ENCODE measurements around the gene RNF39.
"Not testable (repeated sequence)": the region's sequence is repeated elsewhere in the genome, so short reads cannot be mapped to it uniquely, and the experiment has no call there.

The RNF39 gene

DNA sequence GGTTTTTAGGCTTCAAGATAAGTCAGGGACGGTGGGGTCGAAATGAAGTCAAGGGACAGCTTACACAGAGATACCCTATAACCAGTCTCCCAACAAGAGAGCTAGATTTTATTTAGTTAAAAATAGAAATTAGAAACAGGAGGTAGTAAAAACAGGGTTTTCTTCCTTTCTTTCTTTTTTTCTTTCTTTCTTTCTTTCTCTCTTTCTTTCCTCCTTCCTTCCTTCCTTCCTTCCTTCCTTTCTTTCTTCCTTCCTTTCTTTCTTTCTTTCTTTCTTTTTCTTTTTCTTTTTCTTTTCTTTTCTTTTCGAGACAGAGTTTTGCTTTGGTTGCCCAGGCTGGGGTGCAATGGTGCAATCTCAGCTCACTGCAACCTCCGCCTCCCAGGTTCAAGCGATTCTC lies 43.1 kb upstream of the RNF39 start:
- not testable (repeated sequence) for H3K36me3 ChIP-seq (ENCODE audit: control insufficient read depth in 1 of 2, insufficient read depth in 2 of 2, low read depth in 1 of 2, low read length in 2 of 2); H4K8ac ChIP-seq (ENCODE audit: low read length); H3K4ac ChIP-seq (ENCODE audit: low read depth in 1 of 2, low read length in 2 of 2); H3K9ac ChIP-seq (ENCODE audit: low read length); H3K9me3 ChIP-seq (ENCODE audit: control insufficient read depth, low read length); H2AK5ac ChIP-seq (ENCODE audit: low read length, severe bottlenecking); H4K91ac ChIP-seq (ENCODE audit: low read length); H3K23ac ChIP-seq (ENCODE audit: low read length in 2 of 2); H3K14ac ChIP-seq (ENCODE audit: low read length in 2 of 2); H2BK12ac ChIP-seq (ENCODE audit: low read length in 2 of 2); H3K4me2 ChIP-seq (ENCODE audit: low read length, poor library complexity, severe bottlenecking); H2BK120ac ChIP-seq (ENCODE audit: low read depth, low read length); H2BK15ac ChIP-seq (ENCODE audit: low read depth, poor library complexity, severe bottlenecking); H3K4me1 ChIP-seq (ENCODE audit: control insufficient read depth, insufficient read depth, low read depth, low read length); H3K18ac ChIP-seq (ENCODE audit: low read depth in 1 of 2, low read length in 2 of 2); H3K79me1 ChIP-seq (replicated peaks; ENCODE audit: low read length, poor library complexity, severe bottlenecking); H2BK5ac ChIP-seq (ENCODE audit: low read depth, low read length, poor library complexity, severe bottlenecking); H2AFZ ChIP-seq (ENCODE audit: low read depth, low read length); H3K27ac ChIP-seq (ENCODE audit: low read length, poor library complexity, severe bottlenecking); H3K4me3 ChIP-seq (ENCODE audit: insufficient read depth in 1 of 2, low read depth in 1 of 2, low read length in 2 of 2); DNase-seq
- H3K27me3 ChIP-seq (ENCODE audit: control insufficient read depth in 1 of 2, insufficient read depth in 1 of 2, low read length in 2 of 2), result peaks cover 9 to 11% of the 10 kb centered on the region in 2 experiments
- WGBS, result 94% methylated on average over 4 of the region's 5 CpGs

GRCh38 chr6:30116724-30117123 lies 41.2 kb upstream of the RNF39 start:
- Histone ChIP-seq H3K79me1 (replicated peaks; ENCODE audit: low read length, poor library complexity, severe bottlenecking) (no peaks in the 10 kb centered on the region), H2BK12ac (ENCODE audit: low read length in 2 of 2) (no peak overlapping the region), H3K9ac (ENCODE audit: low read length) (no peak overlapping the region), H4K8ac (ENCODE audit: low read length) (no peak overlapping the region), H2BK15ac (ENCODE audit: low read depth, poor library complexity, severe bottlenecking) (no peak overlapping the region), H2BK120ac (ENCODE audit: low read depth, low read length) (no peak overlapping the region), H2BK5ac (ENCODE audit: low read depth, low read length, poor library complexity, severe bottlenecking) (no peak overlapping the region), H3K27ac (ENCODE audit: low read length, poor library complexity, severe bottlenecking) (no peak overlapping the region), H3K4ac (ENCODE audit: low read depth in 1 of 2, low read length in 2 of 2) (no peak overlapping the region), H3K18ac (ENCODE audit: low read depth in 1 of 2, low read length in 2 of 2) (no peak overlapping the region), H3K9me3 (ENCODE audit: control insufficient read depth, low read length) (no peaks in the 10 kb centered on the region), H4K91ac (ENCODE audit: low read length) (no peak overlapping the region), H3K27me3 (ENCODE audit: control insufficient read depth in 1 of 2, insufficient read depth in 1 of 2, low read length in 2 of 2) (peaks cover 26 to 27% of the 10 kb centered on the region in 2 experiments), H3K14ac (ENCODE audit: low read length in 2 of 2) (no peak overlapping the region), H2AK5ac (ENCODE audit: low read length, severe bottlenecking) (no peak overlapping the region), H3K4me1 (ENCODE audit: control insufficient read depth, insufficient read depth, low read depth, low read length) (peaks cover 1% of the 10 kb centered on the region), H3K23ac (ENCODE audit: low read length in 2 of 2) (no peak overlapping the region), H3K36me3 (ENCODE audit: control insufficient read depth in 1 of 2, insufficient read depth in 2 of 2, low read depth in 1 of 2, low read length in 2 of 2) (no peaks in the 10 kb centered on the region), H3K4me2 (ENCODE audit: low read length, poor library complexity, severe bottlenecking) (no peak overlapping the region), H3K4me3 (ENCODE audit: insufficient read depth in 1 of 2, low read depth in 1 of 2, low read length in 2 of 2) (no peak overlapping the region), H2AFZ (ENCODE audit: low read depth, low read length) (no peak overlapping the region)
- DNase-seq, result no peak
- WGBS, result 90% methylated on average over 4 of the region's 6 CpGs

- no peaks in the 10 kb centered on the region for H3K36me3 ChIP-seq (ENCODE audit: control insufficient read depth in 1 of 2, insufficient read depth in 2 of 2, low read depth in 1 of 2, low read length in 2 of 2)
- peaks cover under 1% of the 10 kb centered on the region for H3K4me1 ChIP-seq (ENCODE audit: control insufficient read depth, insufficient read depth, low read depth, low read length)
- no peak overlapping the region for H2BK120ac ChIP-seq (ENCODE audit: low read depth, low read length)
- H3K9ac ChIP-seq (ENCODE audit: low read length), result no peak overlapping the region
- no peak overlapping the region for H2AK5ac ChIP-seq (ENCODE audit: low read length, severe bottlenecking)
- H4K8ac ChIP-seq (ENCODE audit: low read length), result no peak overlapping the region
- H2BK5ac ChIP-seq (ENCODE audit: low read depth, low read length, poor library complexity, severe bottlenecking), result no peak overlapping the region
- H3K9me3 ChIP-seq (ENCODE audit: control insufficient read depth, low read length), result no peaks in the 10 kb centered on the region
- no peak overlapping the region for H3K23ac ChIP-seq (ENCODE audit: low read length in 2 of 2)
- H2BK12ac ChIP-seq (ENCODE audit: low read length in 2 of 2), result no peak overlapping the region
- H3K4me2 ChIP-seq (ENCODE audit: low read length, poor library complexity, severe bottlenecking), result no peak overlapping the region
- H2BK15ac ChIP-seq (ENCODE audit: low read depth, poor library complexity, severe bottlenecking), result no peak overlapping the region
- no peak overlapping the region for H2AFZ ChIP-seq (ENCODE audit: low read depth, low read length)
- no peak overlapping the region for H3K27ac ChIP-seq (ENCODE audit: low read length, poor library complexity, severe bottlenecking)
- H3K79me1 ChIP-seq (replicated peaks; ENCODE audit: low read length, poor library complexity, severe bottlenecking), result no peaks in the 10 kb centered on the region
- no peak for DNase-seq
- H3K14ac ChIP-seq (ENCODE audit: low read length in 2 of 2), result no peak overlapping the region
- no peak overlapping the region for H3K18ac ChIP-seq (ENCODE audit: low read depth in 1 of 2, low read length in 2 of 2)
- no peak overlapping the region for H3K4me3 ChIP-seq (ENCODE audit: insufficient read depth in 1 of 2, low read depth in 1 of 2, low read length in 2 of 2)
- H3K4ac ChIP-seq (ENCODE audit: low read depth in 1 of 2, low read length in 2 of 2), result no peak overlapping the region
- peaks cover 38 to 49% of the 10 kb centered on the region in 2 experiments for H3K27me3 ChIP-seq (ENCODE audit: control insufficient read depth in 1 of 2, insufficient read depth in 1 of 2, low read length in 2 of 2)
- WGBS, result no CpG with 5 or more reads among the region's 1 CpG
- H4K91ac ChIP-seq (ENCODE audit: low read length), result no peak overlapping the region
These were observed 38.3 kb upstream of the RNF39 start for GRCh38 chr6:30113841-30114240.

- H2AFZ ChIP-seq (ENCODE audit: low read depth, low read length), result no peak within 1 kb of the TSS
- H2BK12ac ChIP-seq (ENCODE audit: low read length in 2 of 2), result no peak within 1 kb of the TSS
- no peak within 1 kb of the TSS for H3K4me2 ChIP-seq (ENCODE audit: low read length, poor library complexity, severe bottlenecking)
- WGBS, result 61% methylated on average over 3 of the region's 3 CpGs
- no peak within 1 kb of the TSS for H3K4me3 ChIP-seq (ENCODE audit: insufficient read depth in 1 of 2, low read depth in 1 of 2, low read length in 2 of 2)
- H3K23ac ChIP-seq (ENCODE audit: low read length in 2 of 2), result no peak within 1 kb of the TSS
- H3K18ac ChIP-seq (ENCODE audit: low read depth in 1 of 2, low read length in 2 of 2), result no peak within 1 kb of the TSS
- H3K36me3 ChIP-seq (ENCODE audit: control insufficient read depth in 1 of 2, insufficient read depth in 2 of 2, low read depth in 1 of 2, low read length in 2 of 2), result no peaks in the 10 kb centered on the region
- H3K27me3 ChIP-seq (ENCODE audit: control insufficient read depth in 1 of 2, insufficient read depth in 1 of 2, low read length in 2 of 2), result peaks cover 42 to 55% of the 10 kb centered on the region in 2 experiments
- no peak within 1 kb of the TSS for H2BK5ac ChIP-seq (ENCODE audit: low read depth, low read length, poor library complexity, severe bottlenecking)
- no peaks in the 10 kb centered on the region for H3K4me1 ChIP-seq (ENCODE audit: control insufficient read depth, insufficient read depth, low read depth, low read length)
- H3K27ac ChIP-seq (ENCODE audit: low read length, poor library complexity, severe bottlenecking), result no peak within 1 kb of the TSS
- no peak within 1 kb of the TSS for H3K4ac ChIP-seq (ENCODE audit: low read depth in 1 of 2, low read length in 2 of 2)
- no peak within 1 kb of the TSS for H4K8ac ChIP-seq (ENCODE audit: low read length)
- no peak within 1 kb of the TSS for H4K91ac ChIP-seq (ENCODE audit: low read length)
- no peak within 1 kb of the TSS for H2BK120ac ChIP-seq (ENCODE audit: low read depth, low read length)
- H3K9me3 ChIP-seq (ENCODE audit: control insufficient read depth, low read length), result no peaks in the 10 kb centered on the region
- no peak for DNase-seq
- no peak within 1 kb of the TSS for H2AK5ac ChIP-seq (ENCODE audit: low read length, severe bottlenecking)
- H2BK15ac ChIP-seq (ENCODE audit: low read depth, poor library complexity, severe bottlenecking), result no peak within 1 kb of the TSS
- no peaks in the 10 kb centered on the region for H3K79me1 ChIP-seq (replicated peaks; ENCODE audit: low read length, poor library complexity, severe bottlenecking)
- H3K14ac ChIP-seq (ENCODE audit: low read length in 2 of 2), result no peak within 1 kb of the TSS
- H3K9ac ChIP-seq (ENCODE audit: low read length), result no peak within 1 kb of the TSS
These were observed 37.6 kb upstream of the RNF39 start, which contains the start of gene TRIM31 for GRCh38 chr6:30113003-30113759. TRIM31 (minus strand) TSS chr6:30113090; CDS start chr6:30112805, 285 bp downstream.
